Smooth muscle cell of the brain vasculature (primary cell): Measurements from ENCODE around the gene JAK1.
A peak's percentile ranks its signal among the peaks of the same experiment; 100 is the strongest.
"Not testable (repeated sequence)": the region's sequence is repeated elsewhere in the genome, so short reads cannot be mapped to it uniquely, and the experiment has no call there.

Experiments
- DNase-seq: peaks from one replicate; pipeline ENCODE4 v3.0.0-alpha.2; 2012; ENCODE audit warnings: low read depth, low spot score

Gene JAK1

DNA sequence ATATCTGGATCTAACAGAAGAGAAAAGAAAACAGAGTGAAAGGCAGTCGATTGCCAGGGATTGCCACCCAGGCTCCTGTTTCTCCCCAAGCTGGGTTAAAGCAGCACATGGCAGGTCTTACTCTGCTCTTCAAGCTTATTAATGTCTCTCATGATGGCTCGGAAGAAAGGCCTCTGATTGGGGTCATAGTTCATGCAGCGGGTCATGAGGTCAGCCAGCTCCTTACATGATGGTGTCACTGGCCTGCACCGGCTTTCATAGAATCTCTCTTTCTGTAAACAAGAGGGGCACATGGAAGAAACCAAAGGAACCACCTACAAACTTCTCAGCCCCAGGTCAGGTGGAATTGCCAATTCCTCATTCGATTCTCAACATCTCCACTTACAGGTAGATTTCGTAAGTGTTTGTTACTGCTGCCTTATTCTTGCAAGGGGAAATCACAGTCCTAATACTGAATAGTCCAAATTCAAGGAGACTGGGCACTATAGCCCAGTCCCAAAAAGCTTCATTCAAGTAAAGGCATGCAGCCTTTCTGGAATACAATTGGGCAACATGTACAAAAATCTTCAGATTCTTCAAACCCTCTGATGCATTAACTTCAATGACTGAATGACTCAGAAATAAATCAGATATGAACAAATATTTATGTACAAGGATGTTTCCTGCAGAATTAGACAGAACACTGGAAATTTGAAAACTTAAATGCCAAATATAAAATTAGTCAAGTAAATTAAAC, 124.9 kb downstream of the JAK1 start:
- no peak for DNase-seq

DNA sequence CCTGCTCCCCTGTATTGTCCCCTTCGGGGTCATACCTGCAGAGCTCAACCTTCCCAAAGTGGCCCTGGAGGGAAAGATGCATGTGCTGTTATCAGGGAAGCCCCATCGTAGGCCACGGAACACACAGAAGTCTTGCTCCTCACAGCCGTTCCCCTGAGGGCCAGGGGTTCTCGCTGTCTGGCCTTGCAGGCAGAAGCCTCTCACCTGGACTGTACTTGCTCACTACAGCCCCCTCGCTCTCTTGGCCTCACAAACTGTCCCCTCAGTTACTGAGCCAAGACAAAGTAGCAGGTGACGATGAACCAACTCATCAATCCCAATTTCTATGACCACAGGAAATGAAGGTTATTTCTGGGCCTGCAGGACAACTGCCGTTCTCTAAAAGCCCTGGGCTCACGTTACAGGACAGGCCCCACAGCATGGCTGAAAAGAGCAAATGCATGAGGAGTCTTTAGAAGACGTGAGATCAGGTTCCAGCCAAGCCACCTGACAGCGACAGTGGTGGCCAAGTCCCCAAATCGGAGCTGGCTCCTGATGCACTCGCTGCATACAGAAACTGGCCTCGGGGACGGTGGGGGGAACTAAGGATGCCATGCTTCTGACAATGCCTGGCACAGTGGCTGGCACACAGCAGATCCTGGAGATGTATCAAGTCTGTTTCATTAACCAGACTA, 126.5 kb downstream of the JAK1 start:
- no peak for DNase-seq

DNA sequence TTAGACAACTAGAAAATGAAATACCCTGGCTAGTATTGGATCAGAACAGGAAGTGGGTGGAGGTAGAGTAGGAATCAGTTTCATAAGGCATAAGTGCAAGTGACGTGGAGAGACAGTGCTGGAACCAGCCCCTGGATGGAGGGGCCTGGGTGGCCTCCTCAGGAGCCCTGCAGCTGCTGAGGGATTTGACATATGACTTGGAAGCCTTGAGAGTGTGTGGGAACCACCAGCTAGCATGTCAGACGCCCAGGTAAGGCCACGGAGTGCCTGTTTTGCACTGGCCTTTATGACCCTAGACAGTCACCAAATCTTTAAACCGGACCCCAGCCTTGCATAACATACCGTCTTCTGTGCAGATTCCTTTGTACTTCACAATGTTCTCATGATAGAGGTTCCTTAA, 127.1 kb downstream of the JAK1 start:
- no peak for DNase-seq

DNA sequence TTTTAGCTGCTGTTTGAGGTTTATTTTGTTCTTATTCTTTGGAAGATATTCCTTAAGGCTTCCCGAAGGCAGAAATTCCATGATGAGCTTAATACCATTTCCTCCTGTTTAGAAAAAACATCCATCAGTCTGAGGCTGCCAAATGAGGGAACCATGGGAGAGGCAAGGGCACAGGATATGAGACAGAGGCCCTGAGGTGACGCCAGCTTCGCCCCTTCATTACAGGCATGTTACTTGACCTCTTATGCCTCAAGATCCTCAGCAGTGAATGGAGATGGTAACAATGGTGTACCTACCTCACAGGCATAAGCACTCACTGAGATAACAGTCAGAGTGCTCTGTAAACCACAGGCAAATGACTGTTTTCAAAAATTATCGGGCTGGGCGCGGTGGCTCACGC, 127.9 kb downstream of the JAK1 start:
- DNase-seq, result no peak

DNA sequence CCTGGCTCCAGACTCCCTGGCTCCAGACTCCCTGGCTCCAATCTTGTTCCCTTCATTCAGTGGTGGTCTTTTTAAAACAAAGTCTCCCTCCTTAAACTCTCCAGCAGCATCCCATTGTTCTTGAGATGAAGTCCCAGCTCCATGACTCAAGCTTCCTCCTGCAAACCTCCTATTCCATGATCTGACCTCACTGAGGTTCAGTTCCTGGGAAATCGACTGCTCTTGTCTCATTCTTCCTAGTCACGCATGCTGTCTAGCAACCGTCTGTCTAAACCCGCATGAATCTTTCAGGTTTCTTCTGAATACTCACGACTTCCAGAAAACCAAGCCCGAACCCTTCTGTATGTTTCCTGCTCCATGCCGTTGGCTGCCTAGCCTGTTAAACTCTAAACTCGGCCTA, 129.5 kb downstream of the JAK1 start:
- DNase-seq, result no peak

DNA sequence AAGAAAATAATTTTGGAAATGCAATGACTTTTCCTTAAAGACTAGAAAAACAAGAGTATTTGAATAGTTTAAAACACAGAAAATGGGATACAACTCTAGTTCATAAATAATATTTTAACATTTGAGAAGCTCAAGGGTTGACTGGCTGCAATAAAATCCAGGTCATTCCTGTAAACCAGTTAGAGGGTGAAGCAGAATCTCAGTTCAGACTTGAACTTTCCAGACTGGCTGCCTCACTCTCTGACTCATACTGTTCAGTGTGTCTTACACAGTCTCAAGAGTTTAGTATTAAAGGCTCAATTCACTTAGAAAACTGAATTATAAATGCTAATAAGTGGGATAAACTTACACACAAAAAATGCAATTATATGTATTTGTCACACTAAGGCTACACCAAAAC, 131.6 kb downstream of the JAK1 start:
- no peak for DNase-seq

DNA sequence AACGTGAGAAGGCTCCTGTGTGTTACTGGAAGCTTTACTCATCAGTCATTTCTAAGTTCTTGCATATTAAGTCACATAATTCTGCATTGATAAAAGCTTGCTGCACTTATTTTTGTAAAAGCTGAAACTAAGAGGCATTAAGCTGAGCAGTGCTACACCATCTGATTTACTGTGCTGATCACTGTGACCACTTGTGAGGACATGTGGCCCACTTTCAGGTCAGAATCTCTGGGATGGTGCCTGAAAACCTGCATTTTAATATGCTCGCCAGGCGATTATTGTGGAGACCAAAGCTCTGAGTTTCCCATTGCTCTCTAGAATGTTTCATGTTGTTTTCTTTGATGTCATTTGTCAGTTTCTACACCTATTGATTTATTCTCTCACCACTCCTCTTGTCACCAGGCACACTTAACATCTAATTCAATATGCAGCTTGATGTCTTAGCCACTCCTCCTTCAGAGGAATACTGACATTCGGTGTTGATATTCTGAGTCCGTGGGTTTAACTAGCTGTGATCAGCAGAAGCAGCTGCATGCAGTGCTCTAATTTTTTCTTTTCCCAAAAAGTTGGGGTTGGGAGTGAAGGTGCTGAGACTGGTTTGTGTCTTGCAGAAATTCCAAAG, 136.2 kb downstream of the JAK1 start:
- no peak for DNase-seq

DNA sequence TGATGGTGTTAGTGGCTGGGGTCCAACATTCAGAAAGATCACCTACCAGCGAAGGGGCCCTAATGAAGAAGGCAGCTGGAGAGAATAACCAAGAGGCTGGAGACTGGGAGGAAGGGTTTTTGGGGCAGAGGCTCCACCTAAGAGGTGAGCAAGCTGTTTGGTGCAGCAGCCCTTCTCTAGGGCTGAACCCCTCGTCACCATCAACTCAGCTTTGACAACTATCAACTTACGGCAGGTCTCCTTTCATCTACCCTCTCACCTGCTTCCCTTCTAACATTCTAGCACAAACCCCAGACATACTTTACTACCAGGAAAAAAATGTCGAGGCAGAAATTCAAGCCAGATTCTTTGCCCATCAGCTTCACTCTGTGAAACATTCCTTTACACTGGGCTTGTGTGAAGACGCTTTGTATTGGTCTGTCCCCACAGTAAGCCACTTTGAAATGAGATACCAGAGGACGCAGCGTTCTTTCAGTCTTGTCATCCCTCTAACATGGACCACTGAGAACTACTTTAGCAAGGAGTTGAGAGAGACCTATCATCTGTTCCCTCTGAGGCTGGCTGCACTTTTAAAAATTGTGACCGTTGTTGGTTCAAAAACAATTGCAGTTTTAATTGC, 136.8 kb downstream of the JAK1 start:
- DNase-seq, result no peak

DNA sequence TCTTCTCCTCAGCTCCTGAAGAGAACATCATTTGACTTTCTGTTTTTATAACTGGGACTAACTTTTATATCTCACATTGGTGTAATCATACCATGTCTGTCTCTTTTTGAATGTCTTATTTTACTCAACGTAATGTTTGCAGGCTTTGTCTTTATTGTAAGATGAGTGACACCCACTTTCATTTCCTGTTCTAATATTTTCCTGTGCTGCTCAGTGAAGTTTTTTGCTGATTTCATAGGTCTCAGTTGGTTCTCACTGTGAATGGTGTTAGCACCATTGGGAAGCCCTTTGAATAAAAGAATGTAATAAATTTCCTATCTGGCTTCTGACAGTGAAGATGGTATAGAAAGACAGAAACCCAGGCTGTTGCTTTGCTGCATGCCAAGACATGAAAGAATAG, 137.5 kb downstream of the JAK1 start:
- DNase-seq, result no peak

DNA sequence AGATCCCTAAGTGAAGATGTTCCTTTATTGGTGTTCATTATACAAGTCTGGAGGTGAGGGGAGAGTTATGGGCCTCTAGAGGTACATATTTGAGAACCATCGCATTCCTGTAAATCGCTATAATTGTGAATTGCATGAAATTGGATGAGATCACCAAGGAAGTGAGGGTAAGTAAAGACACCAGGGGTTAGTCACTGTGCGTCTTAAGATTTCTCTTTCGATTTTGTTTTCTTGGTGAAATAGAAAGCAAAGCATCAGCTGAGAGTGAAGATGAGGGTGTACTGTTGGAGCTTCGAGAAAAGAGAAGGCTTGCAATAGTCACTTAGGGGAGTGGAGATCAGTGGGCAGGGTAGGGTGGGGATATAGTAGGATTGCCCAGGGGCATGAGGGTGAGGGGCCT, 139.4 kb downstream of the JAK1 start:
- no peak for DNase-seq

DNA sequence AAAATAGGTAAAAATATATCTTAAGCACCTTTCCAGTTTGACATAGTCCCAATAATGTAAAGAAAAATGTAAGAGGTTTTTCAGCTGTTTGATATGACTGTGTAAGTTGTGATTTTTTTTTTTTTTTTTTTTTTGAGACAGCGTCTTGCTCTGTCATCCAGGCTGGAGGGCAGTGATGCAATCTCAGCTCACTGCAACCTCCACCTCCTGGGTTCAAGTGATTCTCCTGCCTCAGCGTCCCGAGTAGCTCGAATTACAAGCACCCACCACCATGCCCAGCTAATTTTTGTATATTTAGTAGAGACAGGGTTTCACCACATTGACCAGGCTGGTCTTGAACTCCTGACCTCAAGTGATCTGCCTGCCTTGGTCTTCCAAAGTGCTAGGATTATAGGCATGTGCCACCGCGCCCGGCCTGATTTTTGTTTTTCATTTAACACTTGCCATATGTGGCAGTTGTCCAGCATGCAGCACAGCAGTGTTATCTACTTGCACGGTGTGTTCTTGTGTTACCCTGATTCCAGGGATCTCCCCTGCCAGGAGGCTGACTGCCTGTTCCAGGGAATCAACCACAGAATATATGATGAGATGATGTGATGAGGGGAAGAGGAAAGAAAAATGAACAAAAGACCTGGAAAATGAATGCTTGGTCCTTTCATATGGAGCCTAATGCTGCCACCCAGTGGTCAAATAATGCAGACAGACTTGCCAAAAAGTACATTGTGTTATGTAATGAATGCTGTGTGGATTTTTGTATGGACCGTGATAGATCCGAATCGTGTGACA, 142.5 kb downstream of the JAK1 start:
- DNase-seq, result peak; percentile 62

DNA sequence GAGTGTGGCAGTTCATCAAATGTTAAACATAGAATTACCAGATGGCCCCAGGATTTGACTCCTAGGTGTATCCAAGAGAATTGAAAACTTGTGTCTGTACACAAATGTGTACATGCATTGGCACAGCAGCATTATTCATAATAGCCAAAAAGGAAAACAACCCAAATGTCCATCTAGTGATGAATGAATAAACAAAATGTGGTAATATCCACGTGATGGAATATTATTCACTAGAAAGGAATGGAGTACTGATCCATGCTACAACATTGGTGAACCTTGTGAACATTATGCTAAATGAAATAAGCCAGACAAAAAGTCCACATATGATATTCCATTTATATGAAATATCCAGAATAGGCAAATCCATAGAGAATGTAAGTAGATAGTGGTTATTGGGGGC, 143.7 kb downstream of the JAK1 start:
- DNase-seq, result no peak

DNA sequence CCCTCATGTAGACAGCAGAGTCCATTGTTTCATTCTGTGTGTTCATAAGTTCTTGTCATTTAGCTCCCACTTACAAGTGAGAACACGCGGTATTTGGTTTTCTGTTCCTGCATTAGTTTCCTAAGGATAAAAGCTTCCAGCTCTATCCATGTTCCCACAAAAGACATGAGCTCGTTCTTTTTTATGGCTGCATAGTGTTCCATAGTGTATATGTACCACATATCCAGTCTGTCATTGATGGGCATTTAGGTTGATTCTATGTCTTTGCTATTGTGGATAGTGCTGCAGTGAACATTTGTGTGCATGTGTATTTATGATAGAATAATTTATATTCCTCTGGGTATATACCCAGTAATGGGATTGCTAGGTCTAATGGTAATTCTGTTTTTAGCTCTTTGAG, 145.8 kb downstream of the JAK1 start:
- DNase-seq, result not testable (repeated sequence)

DNA sequence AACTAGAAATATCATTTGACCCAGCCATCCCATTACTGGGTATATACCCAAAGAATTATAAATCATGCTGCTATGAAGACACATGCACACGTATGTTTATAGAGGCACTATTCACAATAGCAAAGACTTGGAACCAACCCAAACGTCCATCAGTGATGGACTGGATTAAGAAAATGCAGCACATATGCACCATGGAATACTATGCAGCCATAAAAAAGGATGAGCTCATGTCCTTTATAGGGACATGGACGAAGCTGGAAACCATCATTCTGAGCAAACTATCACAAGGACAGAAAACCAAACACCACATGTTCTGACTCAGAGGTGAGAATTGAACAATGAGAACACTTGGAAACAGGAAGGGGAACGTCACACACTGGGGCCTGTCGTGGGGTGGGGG, 149.0 kb downstream of the JAK1 start:
- DNase-seq, result not testable (repeated sequence)

DNA sequence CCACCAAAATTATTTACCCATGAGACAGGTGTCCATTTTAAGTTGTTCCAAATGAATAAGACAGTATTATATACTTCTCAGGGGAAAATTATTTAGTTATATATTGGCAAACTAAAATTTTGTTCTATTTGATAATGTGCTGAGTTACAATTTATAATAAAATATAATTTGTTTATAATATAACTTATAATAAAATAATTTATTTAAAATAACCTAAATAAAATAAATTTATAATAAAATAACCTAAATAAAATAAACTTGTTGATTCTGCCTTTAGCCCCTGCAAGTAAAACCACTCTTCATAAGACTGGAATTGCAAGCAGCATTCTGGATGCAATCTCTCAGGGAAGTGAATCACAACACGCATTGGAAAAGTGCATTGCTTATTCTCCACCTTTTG, 151.9 kb downstream of the JAK1 start:
- no peak for DNase-seq

DNA sequence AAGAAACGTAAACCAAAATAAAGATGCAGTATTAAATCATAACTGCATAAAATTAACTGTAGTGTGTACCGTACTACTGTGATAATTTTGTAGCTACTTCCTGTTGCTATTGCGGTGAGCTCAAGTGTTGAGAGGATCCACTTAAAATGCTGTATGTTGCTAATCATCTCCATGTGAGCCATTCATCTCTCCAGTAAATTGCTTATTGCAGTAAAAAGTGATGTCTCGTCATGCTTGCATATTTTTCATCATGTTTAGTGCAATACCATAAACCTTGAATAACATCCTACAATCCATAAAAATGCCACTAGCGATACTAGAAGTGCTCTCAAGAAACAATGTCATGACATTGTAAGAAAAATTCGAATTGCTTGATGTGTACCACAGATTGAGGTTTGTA, 155.2 kb downstream of the JAK1 start:
- DNase-seq, result no peak

DNA sequence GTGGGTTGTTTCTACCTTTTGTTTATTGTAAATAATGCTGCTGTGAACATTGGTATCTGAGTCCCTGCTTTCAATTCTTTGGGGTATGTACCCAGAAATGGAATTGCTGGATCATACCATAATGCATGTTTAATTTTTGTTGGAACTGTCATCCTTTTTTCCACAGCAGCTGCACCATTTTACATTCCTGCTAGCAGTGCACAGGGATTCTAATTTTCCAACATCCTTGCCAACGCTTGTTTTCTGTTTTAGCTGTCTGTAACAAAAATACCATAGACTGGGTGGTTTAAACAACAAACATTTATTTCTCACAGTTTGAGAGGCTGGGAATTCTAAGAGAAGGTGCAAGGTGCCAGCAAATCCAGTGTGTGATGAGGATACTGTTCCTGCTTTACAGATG, 156.3 kb downstream of the JAK1 start:
- DNase-seq, result no peak

DNA sequence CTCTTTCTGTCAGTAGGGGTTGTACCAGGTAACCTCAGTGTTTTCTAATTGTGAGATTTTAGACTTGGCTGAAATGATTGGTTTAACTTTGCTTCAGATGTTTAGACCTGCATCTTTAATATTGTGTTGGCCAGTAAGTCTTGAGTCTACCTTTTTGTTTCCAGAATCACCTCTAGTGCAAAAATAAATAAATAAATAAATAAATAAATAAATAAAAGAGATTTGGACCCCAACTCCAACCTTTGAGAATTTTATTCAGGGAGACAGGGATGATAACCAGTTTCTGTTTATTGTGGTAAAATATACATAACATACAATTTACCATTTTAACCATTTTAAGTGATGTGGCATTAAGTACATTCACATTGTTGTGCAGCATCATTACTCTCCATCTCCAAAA, 157.0 kb downstream of the JAK1 start:
- DNase-seq, result no peak

DNA sequence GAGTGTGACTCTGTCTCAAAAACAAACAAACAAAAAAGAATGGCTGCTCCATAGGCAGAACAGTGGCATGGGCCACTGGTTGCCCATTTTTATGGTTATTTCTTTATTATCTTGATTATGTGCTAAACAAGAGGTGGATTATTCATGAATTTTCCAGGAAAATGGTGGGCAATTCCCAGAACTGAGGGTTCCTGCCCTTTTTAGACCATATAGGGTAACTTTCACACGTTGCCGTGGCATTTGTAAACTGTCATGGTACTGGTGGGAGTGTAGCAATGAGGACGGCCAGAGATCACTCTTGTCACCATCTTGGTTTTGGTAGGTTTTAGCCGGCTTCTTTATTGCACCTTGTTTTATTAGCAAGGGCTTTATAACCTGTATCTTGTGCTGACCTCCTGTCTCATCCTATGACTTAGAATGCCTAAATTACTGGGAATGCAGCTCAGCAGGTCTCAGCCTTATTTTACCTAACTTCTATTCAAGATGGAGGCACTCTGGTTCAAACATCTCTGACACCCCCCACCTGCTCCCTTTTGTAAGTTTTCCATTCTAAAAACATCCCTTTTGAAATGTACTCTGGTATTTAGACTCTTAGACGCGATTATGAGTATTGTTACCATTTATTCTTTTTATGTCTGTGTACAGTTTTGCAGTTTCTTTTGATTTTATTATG, 164.4 kb downstream of the JAK1 start:
- no peak for DNase-seq

DNA sequence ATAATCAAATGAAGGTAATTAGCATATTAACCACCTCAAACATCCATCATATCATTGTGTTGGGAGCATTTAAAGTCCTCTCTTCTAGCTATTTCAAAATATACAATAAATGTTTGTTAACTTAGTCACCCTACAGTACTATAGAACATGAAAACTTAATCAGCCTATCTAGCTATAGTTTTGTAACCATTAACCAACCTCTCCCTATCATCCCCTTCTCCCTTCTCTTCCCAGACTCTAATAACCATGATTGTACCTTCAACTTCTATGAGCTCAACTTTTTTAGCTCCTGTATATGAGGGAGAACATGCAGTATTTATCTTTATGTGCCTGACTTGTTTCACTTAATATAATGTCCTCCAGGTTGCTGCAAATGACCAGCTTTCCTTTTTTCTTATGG, 167.5 kb downstream of the JAK1 start:
- DNase-seq, result no peak

DNA sequence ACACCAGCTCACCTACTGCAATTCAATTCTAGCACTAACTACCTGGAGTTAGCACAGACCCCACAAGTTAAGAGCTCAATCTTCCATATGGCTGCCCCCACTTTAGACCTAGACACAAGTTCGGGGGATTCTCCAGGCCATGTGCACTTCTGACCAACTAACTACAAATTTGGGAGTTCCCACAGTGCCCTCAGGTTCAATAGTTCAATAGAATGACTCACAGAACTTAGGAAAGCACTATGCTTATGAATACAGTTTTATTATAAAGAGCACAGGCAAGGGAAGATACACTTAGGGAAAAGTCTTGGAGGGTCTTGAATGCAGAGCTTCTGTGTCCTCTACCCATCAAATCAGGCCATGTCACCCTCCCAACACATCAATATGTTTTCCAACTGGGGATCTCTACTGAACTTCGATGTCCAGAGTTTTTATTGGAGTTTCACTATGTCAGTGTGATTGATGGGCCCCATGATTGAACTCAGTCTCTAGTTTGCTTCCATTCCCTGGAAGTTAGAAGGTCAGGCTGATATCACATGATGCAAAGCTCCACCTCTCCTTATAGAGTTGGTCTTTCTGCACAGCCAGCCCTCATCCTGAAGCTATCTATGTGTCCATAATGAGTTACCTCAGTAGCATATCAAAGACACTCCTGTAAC, 175.4 kb downstream of the JAK1 start:
- DNase-seq, result no peak
